Panc1 (cell line): ENCODE data around the gene MAPKAP1. TPM values are rescaled to one million over a fixed set of nuclear protein-coding genes. Genes with fewer than 3 reads are reported as not detected.
"Not testable (repeated sequence)": the region's sequence is repeated elsewhere in the genome, so short reads cannot be mapped to it uniquely, and the experiment has no call there.

Source experiments
- ATAC-seq: fragments of 200-7000 bp; cut with Tn5 transposase; 2 replicates; pipeline ENCODE4 v1.9.1; 2020; ENCODE audit warnings: mild to moderate bottlenecking, moderate library complexity
- BruUV-seq: library from RNA; stranded (reverse); fragments of 400-500 nt; replicated peaks from 2 replicates; lab custom pipeline; 2021; lab: Mats Ljungman, UMichigan
- CTCF ChIA-PET: fragments of 300-600 bp; sonication (Branson Sonifier 250); formaldehyde crosslinking; loops from one replicate; lab custom pipeline; 2022; ENCODE audit warnings: antibody characterized with exemption; lab: Charles Lee
- POLR2A ChIA-PET: fragments of 300-600 bp; sonication (Branson Sonifier 250); formaldehyde crosslinking; loops from one replicate; lab custom pipeline; 2022; ENCODE audit warnings: antibody characterized with exemption; lab: Charles Lee
- DNase-seq: peaks from one replicate; pipeline ENCODE4 v3.0.0-alpha.2; 2010; ENCODE audit warnings: low read depth, low spot score
- H3K27ac ChIP-seq: 2 replicates; pipeline ENCODE4 v1.5.1; 2011; ENCODE audit warnings: mild to moderate bottlenecking, low read length, inconsistent platforms
- H3K27me3 ChIP-seq: fragments of 200-500 bp; sonication (Bioruptor generic); 2 replicates; pipeline ENCODE4 v1.6.0; 2014; ENCODE audit warnings: low read length, inconsistent platforms; ENCODE audit not compliant: control insufficient read depth, insufficient read depth
- H3K36me3 ChIP-seq: fragments of 200-500 bp; sonication (Bioruptor generic); 2 replicates; pipeline ENCODE4 v1.5.1; 2014; ENCODE audit warnings: inconsistent platforms, mild to moderate bottlenecking, low read length, moderate library complexity; ENCODE audit not compliant: control insufficient read depth, insufficient read depth
- H3K4me1 ChIP-seq: 2 replicates; pipeline ENCODE4 v1.5.1; 2011; ENCODE audit warnings: inconsistent platforms, mild to moderate bottlenecking, low read length, moderate library complexity; ENCODE audit not compliant: control insufficient read depth, insufficient read depth
- H3K4me3 ChIP-seq, 2 experiments: 2 replicates each; pipeline ENCODE4 v1.5.1; 2011 to 2012; ENCODE audit warnings: low read depth in 2 of 2, low read length in 2 of 2, mild to moderate bottlenecking in 2 of 2, inconsistent platforms in 1 of 2, moderate library complexity in 1 of 2
- H3K9me3 ChIP-seq: fragments of 200-500 bp; sonication (Bioruptor generic); 2 replicates; pipeline ENCODE4 v1.5.1; 2014; ENCODE audit warnings: low read depth, mild to moderate bottlenecking, inconsistent platforms, low read length, moderate library complexity; ENCODE audit not compliant: control insufficient read depth, insufficient read depth
- CTCF ChIP-seq: fragments of 450-650 bp; IDR thresholded peaks from 2 replicates; pipeline ENCODE4 v1.5.1; 2017; ENCODE audit warnings: mild to moderate bottlenecking
- POLR2AphosphoS5 ChIP-seq: IDR thresholded peaks from 2 replicates; pipeline ENCODE4 v1.6.1; 2012; ENCODE audit warnings: mild to moderate bottlenecking, low read depth, low read length, moderate library complexity
- REST ChIP-seq, 2 experiments: IDR thresholded peaks; 2 replicates each; pipeline ENCODE4 v1.6.1; 2011 to 2012; ENCODE audit warnings: low read depth in 2 of 2, control low read depth in 1 of 2, low read length in 1 of 2, mild to moderate bottlenecking in 1 of 2, moderate library complexity in 1 of 2; ENCODE audit not compliant: insufficient read depth in 1 of 2
- SIN3A ChIP-seq: IDR thresholded peaks from 2 replicates; pipeline ENCODE4 v1.6.1; 2012; ENCODE audit warnings: low read depth, mild to moderate bottlenecking, low read length, moderate library complexity, borderline replicate concordance; ENCODE audit not compliant: insufficient read depth
- TCF7L2 ChIP-seq: IDR thresholded peaks from 2 replicates; pipeline ENCODE4 v1.6.1; 2011; ENCODE audit warnings: mild to moderate bottlenecking, low read depth, low read length, inconsistent platforms
- in situ Hi-C: cut with HindIII; loops from 2 replicates; pipeline ENCODE4 v1.10.0; 2016; ENCODE audit warnings: low sequenced_read_pairs, low pct_unique_long_range_greater_than_20kb
- intact Hi-C: fragments of 100-400 bp; cut with micrococcal nuclease; formaldehyde crosslinking; loops from one replicate; pipeline ENCODE4 v1.10.0; 2022; ENCODE audit not compliant: unreplicated experiment
- total RNA-seq: library from RNA; stranded (reverse); gene quantifications from one replicate; pipeline ENCODE4 v1.2.1, GENCODE V29; 2021; ENCODE audit not compliant: unreplicated experiment

Gene MAPKAP1
- total RNA-seq, 1 experiment from 2014 or later, result 72.7 TPM

GRCh38 chr9:125570246-125570645 lies 136.8 kb downstream of the MAPKAP1 start:
- in situ Hi-C loops, result no loop called here
- no peaks in the 10 kb centered on the region for H3K27me3 ChIP-seq
- ATAC-seq, result no peak
- peaks cover 3% of the 10 kb centered on the region; the same call in 1 of the 2 replicates for H3K9me3 ChIP-seq
- H3K4me3 ChIP-seq, result no peak overlapping the region
- CTCF ChIA-PET, result no interaction called here
- H3K36me3 ChIP-seq, result no peaks in the 10 kb centered on the region
- H3K4me1 ChIP-seq, result no peaks in the 10 kb centered on the region
- BruUV-seq, result no TSS peak
- POLR2A ChIA-PET, result no interaction called here
- TF ChIP-seq CTCF (no peak), REST (IDR thresholded peaks at IDR 0.05; ENCODE audit: insufficient read depth in 1 of 2, low read depth in 2 of 2, low read length in 1 of 2) (no peak), SIN3A (no peak), POLR2AphosphoS5 (no peak), TCF7L2 (no peak)
- H3K27ac ChIP-seq, result no peak overlapping the region
- no peak for DNase-seq
- intact Hi-C loops, result no loop called here

GRCh38 chr9:125568621-125569020 lies 138.4 kb downstream of the MAPKAP1 start:
- peaks cover 3% of the 10 kb centered on the region; the same call in 1 of the 2 replicates for H3K9me3 ChIP-seq
- intact Hi-C loops (no loop called here), in situ Hi-C loops (no loop called here)
- ChIA-PET POLR2A (no interaction called here), CTCF (no interaction called here)
- H3K4me1 ChIP-seq, result no peaks in the 10 kb centered on the region
- no TSS peak for BruUV-seq
- DNase-seq (no peak), ATAC-seq (no peak)
- TF ChIP-seq REST (IDR thresholded peaks at IDR 0.05; ENCODE audit: insufficient read depth in 1 of 2, low read depth in 2 of 2, low read length in 1 of 2) (no peak), TCF7L2 (no peak), SIN3A (no peak), POLR2AphosphoS5 (no peak), CTCF (no peak)
- H3K4me3 ChIP-seq, result no peak overlapping the region
- H3K36me3 ChIP-seq, result no peaks in the 10 kb centered on the region
- H3K27ac ChIP-seq, result no peak overlapping the region
- no peaks in the 10 kb centered on the region for H3K27me3 ChIP-seq

GRCh38 chr9:125566051-125566450 lies 141.0 kb downstream of the MAPKAP1 start:
- H3K27ac ChIP-seq, H3K36me3 ChIP-seq, POLR2A ChIA-PET, ATAC-seq, H3K27me3 ChIP-seq, in situ Hi-C loops, BruUV-seq, H3K4me3 ChIP-seq, H3K4me1 ChIP-seq, CTCF ChIA-PET, H3K9me3 ChIP-seq, DNase-seq, intact Hi-C loops: not testable (repeated sequence)
